KOPT-K1 (cell line): Measurements from ENCODE around the gene ALOX12.

ENCODE experiments used
- H3K27ac ChIP-seq: fragments of 200-600 bp; sonication (generic); 2 replicates; pipeline ENCODE4 v1.5.1; 2016; ENCODE audit warnings: antibody characterized with exemption, mild to moderate bottlenecking, low read depth, low read length; ENCODE audit not compliant: poor library complexity, severe bottlenecking
- H3K36me3 ChIP-seq: fragments of 200-600 bp; sonication (generic); 2 replicates; pipeline ENCODE4 v1.5.1; 2017; ENCODE audit warnings: antibody characterized with exemption, mild to moderate bottlenecking, low read length, moderate library complexity; ENCODE audit not compliant: insufficient read depth
- H3K9me3 ChIP-seq: fragments of 200-600 bp; sonication (generic); 2 replicates; pipeline ENCODE4 v1.5.1; 2017; ENCODE audit warnings: antibody characterized with exemption, low read length, mild to moderate bottlenecking; ENCODE audit not compliant: insufficient read depth, poor library complexity, severe bottlenecking

Gene ALOX12

DNA sequence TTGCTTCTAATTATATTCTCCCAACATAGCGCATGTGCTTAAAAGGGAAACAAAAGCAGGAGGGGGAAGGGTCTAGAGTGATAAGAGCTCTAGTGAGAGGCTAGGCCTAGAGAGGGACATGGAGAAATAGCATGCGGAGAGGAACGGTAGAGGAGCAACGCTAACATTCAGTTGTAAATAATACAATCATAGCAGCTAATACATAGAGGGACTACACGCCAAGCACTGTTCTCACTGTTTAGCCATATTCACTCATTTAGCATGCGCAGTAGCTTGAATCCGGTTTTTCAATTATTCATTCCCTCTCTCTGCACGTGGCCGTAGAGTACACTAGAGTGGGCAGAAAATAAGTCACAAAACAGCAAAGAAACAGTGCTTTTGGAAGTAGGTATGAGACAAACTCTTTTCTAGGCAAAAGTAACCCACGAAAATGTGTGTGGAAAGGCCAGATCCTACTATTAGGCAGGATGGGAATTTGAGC is 1.7 kb upstream of the ALOX12 start:
- H3K27ac ChIP-seq: no peak overlapping the region
- no peaks in the 10 kb centered on the region for H3K9me3 ChIP-seq
- H3K36me3 ChIP-seq: peaks cover 33% of the 10 kb centered on the region; the same call in 1 of the 2 replicates

DNA sequence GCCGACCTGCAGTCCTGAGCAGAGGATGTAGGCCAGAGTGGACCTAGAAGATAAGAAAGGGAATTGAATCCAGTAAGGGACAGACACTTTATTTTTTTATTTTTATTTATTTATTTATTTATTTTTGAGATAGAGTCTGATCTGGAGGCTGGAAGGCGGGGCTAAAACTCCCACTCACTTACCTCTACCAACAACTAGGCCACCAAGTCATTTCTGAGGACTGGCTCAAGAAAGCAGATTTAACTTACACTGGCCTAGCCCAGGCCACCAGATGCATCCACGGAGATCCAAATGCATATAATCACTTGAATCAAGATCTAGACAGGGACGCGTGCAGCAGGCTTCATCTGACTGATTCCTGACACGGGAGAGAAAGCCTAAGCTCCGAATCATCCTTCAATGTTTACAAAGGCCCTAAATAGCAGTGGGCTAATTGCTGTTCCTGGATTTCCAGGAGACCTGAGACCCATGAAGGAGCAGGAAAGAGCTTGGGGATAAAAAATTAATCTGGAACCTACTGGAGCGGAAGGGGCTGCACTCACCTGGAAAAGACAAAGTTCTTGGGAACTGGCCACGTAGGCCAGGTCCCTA is 1.1 kb upstream of the ALOX12 start:
- Histone ChIP-seq H3K36me3 (peaks cover 37% of the 10 kb centered on the region; the same call in 1 of the 2 replicates), H3K27ac (no peak overlapping the region), H3K9me3 (no peaks in the 10 kb centered on the region)

DNA sequence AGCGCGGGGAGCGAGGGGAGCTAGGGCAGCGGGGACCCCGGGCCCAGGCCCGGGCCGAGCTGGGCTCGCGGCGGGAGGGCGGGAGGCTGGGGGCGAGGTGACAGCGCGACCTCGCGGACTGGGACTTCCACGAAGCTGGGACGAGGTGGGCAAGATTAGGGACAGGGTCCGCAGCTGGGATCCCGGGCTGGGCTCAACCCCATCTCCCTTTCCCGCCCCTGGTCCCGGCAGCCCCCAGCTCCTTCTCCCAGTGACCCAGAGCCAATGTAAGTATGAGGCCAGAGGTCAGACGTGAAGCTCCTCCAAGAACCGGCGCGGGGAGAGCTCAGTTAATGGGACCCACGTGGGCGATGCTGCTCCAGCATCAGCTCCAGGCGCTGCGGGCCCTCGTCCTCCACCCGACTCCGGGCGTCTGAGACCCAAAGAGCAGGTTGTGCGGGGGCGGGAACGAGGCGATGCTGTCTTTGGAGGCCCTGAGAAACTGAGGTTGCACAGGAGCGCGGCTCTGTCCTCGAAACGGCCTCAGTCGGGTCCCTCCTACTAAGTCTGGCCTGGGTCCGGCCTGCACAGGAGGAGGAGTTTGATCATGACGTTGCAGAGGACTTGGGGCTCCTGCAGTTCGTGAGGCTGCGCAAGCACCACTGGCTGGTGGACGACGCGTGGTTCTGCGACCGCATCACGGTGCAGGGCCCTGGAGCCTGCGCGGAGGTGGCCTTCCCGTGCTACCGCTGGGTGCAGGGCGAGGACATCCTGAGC is 585 bp downstream of the ALOX12 start:
- no peak overlapping the region for H3K27ac ChIP-seq
- peaks cover 54% of the 10 kb centered on the region for H3K36me3 ChIP-seq
- no peaks in the 10 kb centered on the region for H3K9me3 ChIP-seq

GRCh38 chr17:6997171-6997570 is 1.3 kb downstream of the ALOX12 start:
- H3K27ac ChIP-seq: no peak overlapping the region
- H3K9me3 ChIP-seq: no peaks in the 10 kb centered on the region
- peaks cover 62% of the 10 kb centered on the region for H3K36me3 ChIP-seq

DNA sequence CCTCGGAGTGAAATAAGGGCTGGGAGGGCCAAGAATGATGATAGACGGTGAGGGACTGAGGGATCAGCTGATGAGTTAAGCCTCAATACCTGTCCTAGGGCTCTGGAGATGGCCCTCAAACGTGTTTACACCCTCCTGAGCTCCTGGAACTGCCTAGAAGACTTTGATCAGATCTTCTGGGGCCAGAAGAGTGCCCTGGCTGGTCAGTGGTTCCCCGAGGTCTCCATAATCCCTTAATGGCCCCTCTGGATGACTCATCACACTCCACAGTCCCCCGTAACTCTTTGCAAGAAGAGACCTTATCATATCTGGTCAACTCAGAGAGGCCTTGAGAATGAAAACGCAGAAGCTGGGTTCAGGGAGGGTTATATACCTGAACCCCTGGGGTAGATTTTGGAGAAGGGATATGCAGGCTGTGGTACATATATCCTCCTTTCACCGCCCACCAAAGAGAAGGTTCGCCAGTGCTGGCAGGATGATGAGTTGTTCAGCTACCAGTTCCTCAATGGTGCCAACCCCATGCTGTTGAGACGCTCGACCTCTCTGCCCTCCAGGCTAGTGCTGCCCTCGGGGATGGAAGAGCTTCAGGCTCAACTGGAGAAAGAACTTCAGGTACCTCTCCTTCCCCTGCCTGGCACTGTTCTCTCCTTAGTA is 3.1 kb downstream of the ALOX12 start:
- no peak overlapping the region for H3K27ac ChIP-seq

DNA sequence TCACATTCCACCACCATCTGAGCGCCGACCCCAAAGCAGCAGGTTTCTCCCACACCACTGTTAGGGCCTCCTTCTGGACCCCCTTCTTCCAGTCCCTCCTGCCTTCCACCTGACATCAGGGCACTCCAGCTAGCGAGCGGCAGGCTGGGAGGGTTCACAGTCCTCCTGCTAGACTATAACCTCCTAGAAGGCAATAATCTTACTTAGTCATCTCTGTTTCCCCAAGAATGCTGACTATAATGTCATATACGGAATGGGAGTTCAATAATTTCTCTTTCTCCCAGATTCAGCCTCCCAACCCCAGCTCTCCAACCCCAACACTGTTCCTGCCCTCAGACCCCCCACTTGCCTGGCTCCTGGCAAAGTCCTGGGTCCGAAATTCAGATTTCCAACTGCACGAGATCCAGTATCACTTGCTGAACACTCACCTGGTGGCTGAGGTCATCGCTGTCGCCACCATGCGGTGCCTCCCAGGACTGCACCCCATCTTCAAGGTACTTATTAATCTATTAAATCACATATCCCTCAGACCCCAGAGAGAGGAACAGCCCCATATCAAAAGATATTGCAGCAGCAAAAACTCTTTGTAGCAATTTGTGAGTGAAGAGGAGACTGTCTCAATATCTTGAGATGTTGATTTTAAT is 5.6 kb downstream of the ALOX12 start:
- Histone ChIP-seq H3K9me3 (no peaks in the 10 kb centered on the region), H3K27ac (no peak overlapping the region), H3K36me3 (peaks cover 70% of the 10 kb centered on the region)

More for the DNA sequence above, 3.1 kb downstream of the ALOX12 start:
- H3K36me3 ChIP-seq: peaks cover 78% of the 10 kb centered on the region
- no peaks in the 10 kb centered on the region for H3K9me3 ChIP-seq

DNA sequence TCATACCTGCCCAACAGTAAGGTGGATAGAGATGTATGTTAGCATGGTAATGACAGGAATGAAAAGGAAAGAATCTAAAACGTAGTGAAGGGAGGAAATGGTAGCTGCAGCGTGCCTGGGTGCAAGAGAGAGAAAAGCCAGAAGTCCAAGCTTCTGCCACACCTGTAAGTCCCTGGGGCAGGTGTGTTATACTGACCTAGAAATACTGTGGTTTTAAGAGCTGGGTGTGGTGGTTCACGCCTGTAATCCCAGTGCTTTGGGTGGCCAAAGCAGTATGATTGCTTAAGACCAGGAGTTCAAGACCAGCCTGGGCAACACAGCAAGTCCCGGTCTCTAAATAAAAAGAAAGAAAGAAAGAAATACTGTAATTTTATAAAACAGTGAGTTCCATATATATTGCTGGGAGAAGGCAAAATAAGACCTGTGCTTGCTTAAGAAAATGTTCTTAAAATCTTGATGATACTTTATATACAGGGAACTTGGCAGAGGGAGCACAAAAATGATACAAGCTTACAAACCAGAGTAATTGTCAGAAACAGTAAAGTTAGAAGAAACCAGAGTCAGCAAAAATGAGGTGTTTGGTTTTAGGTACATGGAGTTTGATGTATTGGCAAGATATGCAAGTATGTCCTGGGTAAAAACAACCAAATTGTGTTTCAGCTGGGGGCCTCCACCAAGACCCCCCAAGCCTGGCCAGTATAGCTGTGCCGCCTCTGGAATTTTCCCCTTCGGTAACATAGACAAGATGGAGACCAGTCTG is 6.6 kb downstream of the ALOX12 start:
- no peak overlapping the region for H3K27ac ChIP-seq
- H3K36me3 ChIP-seq: peaks cover 66% of the 10 kb centered on the region
- H3K9me3 ChIP-seq: no peaks in the 10 kb centered on the region

- Histone ChIP-seq H3K9me3 (no peaks in the 10 kb centered on the region), H3K36me3 (peaks cover 54% of the 10 kb centered on the region), H3K27ac (no peak overlapping the region)
These were observed 7.9 kb downstream of the ALOX12 start for GRCh38 chr17:7003745-7004144.

DNA sequence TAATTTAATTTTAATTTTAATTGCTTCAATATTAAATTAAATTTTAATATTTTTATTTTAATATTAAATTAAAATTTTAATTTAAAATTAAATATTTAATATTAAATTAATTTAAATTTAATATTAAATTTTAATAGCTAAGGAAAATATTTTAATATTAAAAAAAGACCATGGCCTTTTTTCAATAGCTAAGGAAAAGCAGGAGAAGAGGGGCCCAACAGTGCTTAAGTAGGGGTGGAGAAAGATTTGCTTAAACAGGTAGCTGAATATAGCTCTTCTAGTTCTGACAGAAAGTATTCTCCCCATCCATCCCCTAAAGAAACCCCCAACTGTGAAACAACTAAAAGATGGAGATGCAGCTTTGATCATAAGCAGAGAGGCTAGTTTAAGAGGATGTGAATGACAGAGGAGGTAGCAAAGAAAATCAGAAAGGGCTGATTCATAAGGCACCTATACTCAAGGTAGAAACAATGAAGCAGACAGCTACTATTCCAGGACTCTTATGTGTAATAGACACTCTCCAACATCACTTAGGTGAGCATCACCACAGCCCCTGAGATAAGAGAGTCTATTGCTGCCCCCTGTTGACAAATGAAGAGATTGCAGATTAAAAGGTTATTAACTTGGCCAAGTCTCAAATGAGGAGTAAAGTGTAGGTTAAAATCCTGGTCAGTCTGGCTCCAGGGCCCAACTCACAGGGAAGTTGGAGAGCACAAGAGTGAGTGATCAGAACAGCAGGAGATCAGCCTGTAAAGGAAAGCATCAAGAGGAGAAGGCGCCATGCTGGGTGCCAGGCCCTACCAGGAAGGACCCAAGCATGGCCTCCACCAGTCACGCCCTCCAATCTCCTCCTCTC is 8.8 kb downstream of the ALOX12 start:
- no peak overlapping the region for H3K27ac ChIP-seq

DNA sequence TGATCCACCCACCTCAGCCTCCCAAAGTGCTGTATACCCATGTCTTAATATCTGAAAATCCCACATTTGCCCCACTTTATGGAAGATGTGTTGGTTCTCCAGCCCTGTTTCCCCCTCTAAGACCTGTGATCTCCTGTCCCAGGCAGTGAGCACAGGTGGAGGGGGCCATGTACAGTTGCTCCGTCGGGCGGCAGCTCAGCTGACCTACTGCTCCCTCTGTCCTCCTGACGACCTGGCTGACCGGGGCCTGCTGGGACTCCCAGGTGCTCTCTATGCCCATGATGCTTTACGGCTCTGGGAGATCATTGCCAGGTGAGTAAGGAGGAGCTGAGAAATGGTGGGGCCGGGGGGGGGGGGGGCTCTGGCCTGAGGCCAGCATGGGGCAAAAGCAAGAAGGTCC is 9.9 kb downstream of the ALOX12 start:
- H3K27ac ChIP-seq: no peak overlapping the region
- no peaks in the 10 kb centered on the region for H3K9me3 ChIP-seq
- peaks cover 43% of the 10 kb centered on the region for H3K36me3 ChIP-seq

More for the DNA sequence above, 8.8 kb downstream of the ALOX12 start:
- no peaks in the 10 kb centered on the region for H3K9me3 ChIP-seq
- H3K36me3 ChIP-seq: peaks cover 50% of the 10 kb centered on the region

- peaks cover 28% of the 10 kb centered on the region for H3K36me3 ChIP-seq
- no peaks in the 10 kb centered on the region for H3K9me3 ChIP-seq
These were observed 11.3 kb downstream of the ALOX12 start for GRCh38 chr17:7007143-7007542.

GRCh38 chr17:7010523-7010922 is 14.7 kb downstream of the ALOX12 start:
- H3K27ac ChIP-seq: no peak overlapping the region
- H3K9me3 ChIP-seq: no peaks in the 10 kb centered on the region
- peaks cover 12% of the 10 kb centered on the region; the same call in 1 of the 2 replicates for H3K36me3 ChIP-seq

More at GRCh38 chr17:7007143-7007542, 11.3 kb downstream of the ALOX12 start:
- H3K27ac ChIP-seq: no peak overlapping the region

DNA sequence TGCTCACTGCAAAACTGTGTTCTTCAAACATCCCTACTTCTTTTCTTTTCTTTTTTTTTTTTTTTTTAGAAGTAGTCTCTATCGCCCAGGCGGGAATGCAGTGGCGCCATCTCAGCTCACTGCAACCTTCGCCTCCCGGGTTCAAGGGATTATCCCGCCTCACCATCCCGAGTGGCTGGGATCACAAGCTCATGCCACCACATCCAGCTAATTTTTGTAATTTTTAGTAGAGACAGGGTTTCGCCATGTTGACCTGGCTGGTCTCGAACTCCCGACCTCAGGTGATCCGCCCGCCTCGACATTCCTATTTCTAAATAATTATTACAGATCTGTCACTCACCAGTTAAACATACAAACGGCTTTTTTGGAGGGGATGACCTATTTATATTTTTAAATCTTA is 15.6 kb downstream of the ALOX12 start:
- Histone ChIP-seq H3K36me3 (peaks cover 12% of the 10 kb centered on the region; the same call in 1 of the 2 replicates), H3K27ac (peak overlapping the region; percentile 92), H3K9me3 (no peaks in the 10 kb centered on the region)

DNA sequence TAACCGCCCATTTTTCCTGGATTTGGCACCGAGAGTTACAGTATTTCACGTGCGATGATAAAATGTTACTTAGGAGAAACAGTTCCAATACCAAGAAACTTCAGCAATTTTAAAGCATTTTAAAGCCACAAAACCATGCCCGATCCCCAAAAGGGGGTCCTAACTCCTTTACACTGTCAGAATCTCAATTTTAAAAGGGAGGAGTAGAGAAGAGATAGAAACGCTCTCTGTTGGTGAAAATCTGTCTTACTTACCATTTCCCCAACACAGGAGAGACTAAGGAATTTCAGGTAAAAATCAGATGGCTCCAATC is 16.0 kb downstream of the ALOX12 start:
- Histone ChIP-seq H3K27ac (peak overlapping the region; percentile 92), H3K36me3 (peaks cover 16% of the 10 kb centered on the region; the same call in 1 of the 2 replicates), H3K9me3 (no peaks in the 10 kb centered on the region)
